H9 (cell line): ENCODE data around the gene NEK6. TPM values are rescaled to one million over a fixed set of nuclear protein-coding genes. Genes with fewer than 3 reads are reported as not detected.

ENCODE experiments used
- DNase-seq: peaks from one replicate; pipeline ENCODE4 v3.0.0-alpha.2; 2017
- H2AFZ ChIP-seq: one replicate; pipeline ENCODE4 v1.6.1; 2013; ENCODE audit warnings: mild to moderate bottlenecking, low read length, control low read depth, moderate library complexity
- H2AK5ac ChIP-seq: 2 replicates; pipeline ENCODE4 v1.6.1; 2013; ENCODE audit warnings: low read length, control low read depth, mixed read lengths; ENCODE audit not compliant: insufficient read length
- H2BK120ac ChIP-seq: one replicate; pipeline ENCODE4 v1.6.1; 2013; ENCODE audit warnings: low read depth, mild to moderate bottlenecking, low read length, control low read depth, inconsistent platforms; ENCODE audit not compliant: poor library complexity, severe bottlenecking
- H2BK12ac ChIP-seq: 2 replicates; pipeline ENCODE4 v1.6.1; 2013; ENCODE audit warnings: low read length, control low read depth, mixed read lengths, low read depth; ENCODE audit not compliant: insufficient read length
- H2BK15ac ChIP-seq: 2 replicates; pipeline ENCODE4 v1.6.1; 2013; ENCODE audit warnings: low read depth, low read length, control low read depth
- H2BK20ac ChIP-seq: one replicate; pipeline ENCODE4 v1.6.1; 2013; ENCODE audit warnings: low read depth, mild to moderate bottlenecking, low read length, control low read depth, inconsistent platforms; ENCODE audit not compliant: poor library complexity, severe bottlenecking
- H2BK5ac ChIP-seq: 2 replicates; pipeline ENCODE4 v1.6.1; 2013; ENCODE audit warnings: low read length, control low read depth, mixed read lengths; ENCODE audit not compliant: insufficient read length
- H3K14ac ChIP-seq: 2 replicates; pipeline ENCODE4 v1.6.1; 2013; ENCODE audit warnings: low read length, control low read depth; ENCODE audit not compliant: insufficient read depth
- H3K18ac ChIP-seq: 2 replicates; pipeline ENCODE4 v1.6.1; 2013; ENCODE audit warnings: low read depth, mild to moderate bottlenecking, mixed read lengths, low read length, control low read depth; ENCODE audit not compliant: insufficient read length
- H3K23ac ChIP-seq: 2 replicates; pipeline ENCODE4 v1.6.1; 2013; ENCODE audit warnings: low read length, control low read depth, mixed read lengths, low read depth; ENCODE audit not compliant: insufficient read length
- H3K23me2 ChIP-seq: 2 replicates; pipeline ENCODE4 v1.6.1; 2013; ENCODE audit warnings: low read depth, mild to moderate bottlenecking, mixed read lengths, low read length, control low read depth; ENCODE audit not compliant: insufficient read length, poor library complexity, severe bottlenecking
- H3K27ac ChIP-seq: 2 replicates; pipeline ENCODE4 v1.5.1; 2013; ENCODE audit warnings: low read length, control low read depth, mixed read lengths, low read depth; ENCODE audit not compliant: insufficient read length
- H3K27me3 ChIP-seq: 2 replicates; pipeline ENCODE4 v1.6.1; 2013; ENCODE audit warnings: low read length, control low read depth, inconsistent platforms; ENCODE audit not compliant: insufficient read depth
- H3K4ac ChIP-seq: 2 replicates; pipeline ENCODE4 v1.6.1; 2013; ENCODE audit warnings: low read depth, mild to moderate bottlenecking, control low read depth, inconsistent platforms, low read length, moderate library complexity
- H3K4me1 ChIP-seq: 2 replicates; pipeline ENCODE4 v1.6.1; 2013; ENCODE audit warnings: low read length, control low read depth, inconsistent platforms; ENCODE audit not compliant: insufficient read depth
- H3K4me2 ChIP-seq: 2 replicates; pipeline ENCODE4 v1.6.1; 2013; ENCODE audit warnings: low read length, control low read depth, mixed read lengths; ENCODE audit not compliant: insufficient read length, insufficient read depth
- H3K56ac ChIP-seq: 2 replicates; pipeline ENCODE4 v1.6.1; 2013; ENCODE audit warnings: low read depth, mild to moderate bottlenecking, mixed read lengths, low read length, control low read depth; ENCODE audit not compliant: insufficient read length
- H3K79me1 ChIP-seq: 2 replicates; pipeline ENCODE4 v1.6.1; 2013; ENCODE audit warnings: low read depth, mild to moderate bottlenecking, moderate library complexity, low read length, control low read depth, inconsistent platforms; ENCODE audit not compliant: insufficient read depth, poor library complexity, severe bottlenecking
- H3K79me2 ChIP-seq: 2 replicates; pipeline ENCODE4 v1.6.1; 2013; ENCODE audit warnings: low read length, control low read depth, inconsistent platforms; ENCODE audit not compliant: insufficient read depth
- H3K9ac ChIP-seq: 2 replicates; pipeline ENCODE4 v1.6.1; 2013; ENCODE audit warnings: low read length, control low read depth, mixed read lengths; ENCODE audit not compliant: insufficient read length; ENCODE audit errors: extremely low read depth
- H3K9me3 ChIP-seq: one replicate; pipeline ENCODE4 v1.6.1; 2013; ENCODE audit warnings: low read depth, low read length, inconsistent platforms; ENCODE audit not compliant: control insufficient read depth
- H3T11ph ChIP-seq: one replicate; pipeline ENCODE4 v1.6.1; 2013; ENCODE audit warnings: mild to moderate bottlenecking, low read length, control low read depth, inconsistent platforms
- H4K20me1 ChIP-seq: one replicate; pipeline ENCODE4 v1.6.1; 2013; ENCODE audit not compliant: control insufficient read depth, insufficient read length, insufficient read depth
- H4K5ac ChIP-seq: 2 replicates; pipeline ENCODE4 v1.6.1; 2013; ENCODE audit warnings: low read depth, mild to moderate bottlenecking, mixed read lengths, low read length, control low read depth; ENCODE audit not compliant: insufficient read length
- H4K8ac ChIP-seq: replicated peaks from 2 replicates; pipeline ENCODE4 v1.6.1; 2013; ENCODE audit warnings: low read length, control low read depth, mixed read lengths, low read depth; ENCODE audit not compliant: insufficient read length
- H4K91ac ChIP-seq: 2 replicates; pipeline ENCODE4 v1.6.1; 2013; ENCODE audit warnings: low read depth, mild to moderate bottlenecking, moderate library complexity, mixed read lengths, low read length, control low read depth; ENCODE audit not compliant: insufficient read length
- H3K27ac Mint-ChIP-seq, 3 experiments: 2 replicates in 2 of 3; 3 replicates in 1 of 3; pipeline ENCODE4 v1.8.0; 2020 to 2021; ENCODE audit warnings: mixed read lengths in 3 of 3, mild to moderate bottlenecking in 1 of 3, moderate library complexity in 1 of 3
- H3K27me3 Mint-ChIP-seq: 2 replicates; pipeline ENCODE4 v1.8.0; 2021; ENCODE audit warnings: low read depth, mild to moderate bottlenecking, moderate library complexity, mixed read lengths
- H3K36me3 Mint-ChIP-seq, 3 experiments: 2 replicates in 2 of 3; 3 replicates in 1 of 3; pipeline ENCODE4 v1.8.0; 2020 to 2021; ENCODE audit warnings: low read depth in 3 of 3, mixed read lengths in 3 of 3; ENCODE audit not compliant: insufficient read depth in 1 of 3
- H3K4me1 Mint-ChIP-seq, 2 experiments: 2 replicates each; pipeline ENCODE4 v1.8.0; 2020; ENCODE audit warnings: mixed read lengths in 2 of 2
- H3K4me3 Mint-ChIP-seq, 2 experiments: 2 replicates in 1 of 2; 3 replicates in 1 of 2; pipeline ENCODE4 v1.8.0; 2020 to 2021; ENCODE audit warnings: mild to moderate bottlenecking in 2 of 2, mixed read lengths in 2 of 2, moderate library complexity in 1 of 2
- H3K9me3 Mint-ChIP-seq, 2 experiments: 2 replicates in 1 of 2; 3 replicates in 1 of 2; pipeline ENCODE4 v1.8.0; 2020; ENCODE audit warnings: mild to moderate bottlenecking in 2 of 2, mixed read lengths in 2 of 2, moderate library complexity in 1 of 2
- WGBS: extraction: QIAGEN DNeasy Blood & Tissue Kit; methylation state at CpG from one replicate; pipeline ENCODE4 v1.1.7; 2013; ENCODE audit warnings: missing lambda C conversion rate, low lambda C conversion rate, mixed read lengths; ENCODE audit not compliant: insufficient read length; ENCODE audit errors: extremely low coverage; 5-methylcytosine and 5-hydroxymethylcytosine counted together
- total RNA-seq: library from RNA; stranded (reverse); gene quantifications from 2 replicates; pipeline ENCODE4 v1.2.1, GENCODE V29; 2021
- TF ChIP-seq, protein P1 (sequence below): fragments of 200-600 bp; sonication (generic); conservative IDR thresholded peaks from 3 replicates; pipeline ENCODE4 v1.8.0; 2021; ENCODE audit warnings: antibody characterized with exemption, mild to moderate bottlenecking

NEK6 gene
- total RNA-seq, 1 experiment from 2014 or later, result 14.3 TPM

DNA sequence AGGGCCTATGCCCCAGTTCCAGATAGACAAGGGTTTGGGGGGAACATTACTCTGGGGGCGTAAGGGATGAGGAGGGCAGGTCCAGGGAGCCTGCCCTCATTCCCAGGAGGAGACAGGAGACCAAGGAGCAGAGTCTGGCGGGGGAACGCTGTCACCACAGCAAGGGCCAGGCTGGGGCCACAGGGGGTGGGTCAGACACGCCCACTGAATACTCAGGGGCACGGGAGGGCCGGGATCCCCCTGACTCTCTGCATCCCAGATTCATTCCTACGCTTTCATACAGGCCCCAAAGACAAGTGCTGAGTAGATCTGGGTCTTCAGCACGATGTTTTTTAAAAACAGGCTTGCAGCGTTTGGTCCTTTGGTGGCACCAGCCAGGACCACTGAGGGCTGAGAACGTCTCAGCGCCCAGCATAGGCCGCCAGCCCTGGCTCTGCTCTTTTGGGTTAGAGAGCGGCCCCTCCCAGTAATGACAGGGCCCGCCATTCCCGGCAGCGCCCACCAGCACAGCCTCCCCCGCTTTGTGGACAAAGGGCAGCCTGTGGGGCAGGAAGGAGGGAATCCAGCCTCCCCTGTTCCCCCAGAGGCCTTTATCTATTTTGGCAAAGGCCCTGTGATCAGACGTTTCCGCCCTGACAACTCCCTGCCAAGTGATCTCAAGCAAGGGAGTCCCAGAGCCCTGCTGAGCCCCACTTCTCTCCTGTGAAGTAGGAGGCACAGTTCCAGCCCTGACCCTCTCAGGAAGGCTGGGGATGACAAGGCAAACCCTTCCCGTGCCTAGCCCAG lies 24.9 kb downstream of the NEK6 start:
- Histone ChIP-seq H3K56ac (no peak overlapping the region), H2BK12ac (no peak overlapping the region), H4K5ac (no peak overlapping the region), H3K79me2 (no peaks in the 10 kb centered on the region; the same call in 1 of the 2 replicates), H4K20me1 (no peaks in the 10 kb centered on the region), H3K27me3 (no peaks in the 10 kb centered on the region), H3K4me2 (no peak overlapping the region), H3K9me3 (no peaks in the 10 kb centered on the region), H3K27ac (no peak overlapping the region), H2BK5ac (no peak overlapping the region), H2AK5ac (no peak overlapping the region), H2BK20ac (no peak overlapping the region), H2BK15ac (no peak overlapping the region), H2AFZ (no peak overlapping the region), H4K8ac (no peak overlapping the region), H4K91ac (no peak overlapping the region), H3K23ac (no peak overlapping the region), H3K18ac (no peak overlapping the region), H3K4ac (no peak overlapping the region), H3T11ph (no peak overlapping the region), H3K79me1 (no peaks in the 10 kb centered on the region), H3K9ac (no peak overlapping the region), H3K23me2 (peaks cover 2% of the 10 kb centered on the region), H3K4me1 (no peaks in the 10 kb centered on the region), H2BK120ac (no peak overlapping the region), H3K14ac (no peak overlapping the region)
- no peaks in the 10 kb centered on the region for H3K27me3 Mint-ChIP-seq
- no peak overlapping the region; a peak in 1 of 5 replicates for H3K4me3 Mint-ChIP-seq
- no peak for DNase-seq
- H3K36me3 Mint-ChIP-seq, result peaks cover 0 to 6% (median 0%) of the 10 kb centered on the region in 3 experiments; a peak in 2 of 7 replicates
- no CpG with 5 or more reads among the region's 20 CpGs for WGBS
- H3K4me1 Mint-ChIP-seq, result peaks cover 6 to 18% of the 10 kb centered on the region in 2 experiments; a peak in 3 of 4 replicates
- TF ChIP-seq, protein P1, sequence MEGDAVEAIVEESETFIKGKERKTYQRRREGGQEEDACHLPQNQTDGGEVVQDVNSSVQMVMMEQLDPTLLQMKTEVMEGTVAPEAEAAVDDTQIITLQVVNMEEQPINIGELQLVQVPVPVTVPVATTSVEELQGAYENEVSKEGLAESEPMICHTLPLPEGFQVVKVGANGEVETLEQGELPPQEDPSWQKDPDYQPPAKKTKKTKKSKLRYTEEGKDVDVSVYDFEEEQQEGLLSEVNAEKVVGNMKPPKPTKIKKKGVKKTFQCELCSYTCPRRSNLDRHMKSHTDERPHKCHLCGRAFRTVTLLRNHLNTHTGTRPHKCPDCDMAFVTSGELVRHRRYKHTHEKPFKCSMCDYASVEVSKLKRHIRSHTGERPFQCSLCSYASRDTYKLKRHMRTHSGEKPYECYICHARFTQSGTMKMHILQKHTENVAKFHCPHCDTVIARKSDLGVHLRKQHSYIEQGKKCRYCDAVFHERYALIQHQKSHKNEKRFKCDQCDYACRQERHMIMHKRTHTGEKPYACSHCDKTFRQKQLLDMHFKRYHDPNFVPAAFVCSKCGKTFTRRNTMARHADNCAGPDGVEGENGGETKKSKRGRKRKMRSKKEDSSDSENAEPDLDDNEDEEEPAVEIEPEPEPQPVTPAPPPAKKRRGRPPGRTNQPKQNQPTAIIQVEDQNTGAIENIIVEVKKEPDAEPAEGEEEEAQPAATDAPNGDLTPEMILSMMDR, result no peak
- no peak overlapping the region; a peak in 1 of 7 replicates for H3K27ac Mint-ChIP-seq
- no peaks in the 10 kb centered on the region for H3K9me3 Mint-ChIP-seq
